ENCODE data around the gene ZNF774.

DNA sequence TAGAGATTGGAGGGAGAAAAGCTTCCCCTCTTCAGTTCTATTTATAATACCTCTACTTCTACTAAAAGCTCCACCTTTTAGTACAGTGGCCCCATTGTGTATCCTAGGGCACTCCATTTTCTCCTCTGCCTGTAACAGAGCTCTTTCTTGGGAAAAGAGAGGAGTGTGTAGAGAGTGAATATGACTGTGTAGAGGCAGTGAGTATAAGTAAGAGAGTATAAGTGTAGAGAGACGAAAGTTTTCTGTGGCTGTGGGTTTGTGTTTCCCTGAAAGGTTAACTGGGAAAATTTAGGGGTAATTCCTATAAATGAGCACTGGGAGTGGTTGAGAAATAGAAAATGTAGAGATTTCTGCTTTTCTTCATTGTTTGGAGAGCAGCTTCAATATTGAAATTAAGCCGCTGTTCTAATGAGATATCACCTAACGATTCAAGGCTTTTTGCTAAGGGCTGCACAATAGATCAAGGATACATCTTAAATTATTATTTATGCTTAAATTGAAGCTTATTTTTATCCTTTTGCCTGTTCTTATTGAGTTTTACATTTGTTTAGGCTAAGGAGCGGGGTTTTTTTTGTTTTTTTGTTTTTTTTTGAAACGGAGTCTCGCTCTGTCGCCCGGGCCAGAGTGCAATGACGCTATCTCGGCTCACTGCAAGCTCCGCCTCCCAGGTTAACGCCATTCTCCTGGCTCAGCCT is 42.8 kb downstream of the ZNF774 start:
- TF ChIP-seq POLR2AphosphoS5 (IDR thresholded peaks at IDR 0.05) = no peak
- TF ChIP-seq, protein P1, sequence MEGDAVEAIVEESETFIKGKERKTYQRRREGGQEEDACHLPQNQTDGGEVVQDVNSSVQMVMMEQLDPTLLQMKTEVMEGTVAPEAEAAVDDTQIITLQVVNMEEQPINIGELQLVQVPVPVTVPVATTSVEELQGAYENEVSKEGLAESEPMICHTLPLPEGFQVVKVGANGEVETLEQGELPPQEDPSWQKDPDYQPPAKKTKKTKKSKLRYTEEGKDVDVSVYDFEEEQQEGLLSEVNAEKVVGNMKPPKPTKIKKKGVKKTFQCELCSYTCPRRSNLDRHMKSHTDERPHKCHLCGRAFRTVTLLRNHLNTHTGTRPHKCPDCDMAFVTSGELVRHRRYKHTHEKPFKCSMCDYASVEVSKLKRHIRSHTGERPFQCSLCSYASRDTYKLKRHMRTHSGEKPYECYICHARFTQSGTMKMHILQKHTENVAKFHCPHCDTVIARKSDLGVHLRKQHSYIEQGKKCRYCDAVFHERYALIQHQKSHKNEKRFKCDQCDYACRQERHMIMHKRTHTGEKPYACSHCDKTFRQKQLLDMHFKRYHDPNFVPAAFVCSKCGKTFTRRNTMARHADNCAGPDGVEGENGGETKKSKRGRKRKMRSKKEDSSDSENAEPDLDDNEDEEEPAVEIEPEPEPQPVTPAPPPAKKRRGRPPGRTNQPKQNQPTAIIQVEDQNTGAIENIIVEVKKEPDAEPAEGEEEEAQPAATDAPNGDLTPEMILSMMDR (IDR thresholded peaks at IDR 0.05) = no peak
- TF ChIP-seq POLR2A (IDR thresholded peaks at IDR 0.05) = no peak
